ENCODE results near the gene TBRG4. TPM values are rescaled to one million over a fixed set of nuclear protein-coding genes. Genes with fewer than 3 reads are reported as not detected.

The TBRG4 gene
- total and polyA plus RNA-seq, 7 experiments from 2014 or later, result 55.1 to 143 (median 105) TPM

DNA sequence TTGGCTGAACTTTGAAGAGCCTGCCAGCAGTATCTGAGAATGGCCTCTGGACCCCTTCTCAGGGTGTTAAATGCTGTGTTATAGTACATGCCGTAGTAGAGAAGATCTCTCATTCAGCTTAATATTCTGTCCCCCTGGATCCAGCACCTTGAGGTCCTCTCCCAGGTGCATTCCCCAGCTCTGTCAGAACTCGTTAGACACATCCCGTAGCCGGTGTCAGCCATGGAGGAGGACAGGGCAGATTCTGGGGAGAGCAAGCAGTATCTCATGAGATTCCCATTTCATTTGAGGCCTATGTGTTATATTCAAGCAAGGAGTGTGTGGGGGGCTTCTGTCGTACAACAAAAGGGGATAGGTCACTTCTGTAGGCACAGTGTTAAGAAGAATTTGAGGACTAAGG is 57.6 kb downstream of the TBRG4 start:
- no peak for DNase-seq
- POLR2A ChIA-PET, result interaction anchor here (0.8 to 2.3 kb wide), 2 partner anchors 25 to 27 kb away, joined by 3 to 7 read pairs; no protein-coding TSS in a partner anchor
- H3K4me1 ChIP-seq (ENCODE audit: control insufficient read depth in 2 of 2, insufficient read depth in 2 of 2, low read length in 2 of 2), result peaks cover 8 to 35% of the 10 kb centered on the region in 2 donors
- Mint-ChIP-seq H3K4me1 (peaks cover 47 to 87% (median 79%) of the 10 kb centered on the region in 7 donors), H3K4me3 (no peak overlapping the region), H3K27ac (peak overlapping the region in 7 of 9 donors; percentile 40 to 90 (median 77)), H3K36me3 (peaks cover 14 to 58% (median 41%) of the 10 kb centered on the region in 5 donors), H3K27me3 (no peaks in the 10 kb centered on the region), H3K9me3 (no peaks in the 10 kb centered on the region)
- intact Hi-C loops (cut with micrococcal nuclease), result no loop called here
- H3K27ac ChIP-seq (ENCODE audit: low read depth, low read length), result peak overlapping the region; percentile 11
- CTCF ChIA-PET, result interaction anchor here (1.4 to 1.7 kb wide), 2 partner anchors 17 to 80 kb away, joined by 6 read pairs; no protein-coding TSS in a partner anchor
- H3K9me3 ChIP-seq (ENCODE audit: control insufficient read depth in 2 of 3, low read length in 3 of 3), result no peaks in the 10 kb centered on the region
- ATAC-seq, result no peak
- H3K36me3 ChIP-seq (ENCODE audit: control insufficient read depth in 2 of 3, insufficient read depth in 3 of 3, low read length in 3 of 3), result peaks cover 0 to 37% (median 5%) of the 10 kb centered on the region in 3 experiments
- H3K4me3 ChIP-seq (ENCODE audit: low read length), result no peak overlapping the region
- H3K27me3 ChIP-seq (ENCODE audit: control insufficient read depth in 2 of 2, insufficient read depth in 2 of 2, low read length in 2 of 2), result no peaks in the 10 kb centered on the region

DNA sequence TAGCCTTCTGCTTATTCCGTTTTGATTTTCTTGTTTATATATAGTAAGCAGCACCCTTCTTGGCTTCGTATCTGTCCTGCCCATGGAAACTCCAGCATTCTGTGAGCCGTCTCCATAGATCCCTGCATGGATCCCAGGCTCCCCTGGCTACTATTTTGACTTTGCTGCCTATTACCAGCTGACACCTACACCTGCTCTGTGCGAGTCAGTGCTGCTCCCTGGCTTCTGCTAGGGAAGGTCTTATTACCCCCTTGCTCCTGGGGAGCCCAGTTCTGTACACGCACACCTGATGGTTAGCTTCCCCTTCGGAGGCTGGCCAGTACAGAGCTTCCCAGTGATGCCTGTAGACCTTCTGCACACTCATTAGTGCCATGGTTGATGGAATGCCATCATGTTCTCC is 58.1 kb downstream of the TBRG4 start:
- Histone ChIP-seq H3K9me3 (ENCODE audit: control insufficient read depth in 2 of 3, low read length in 3 of 3) (no peaks in the 10 kb centered on the region), H3K27me3 (ENCODE audit: control insufficient read depth in 2 of 2, insufficient read depth in 2 of 2, low read length in 2 of 2) (no peaks in the 10 kb centered on the region), H3K4me1 (ENCODE audit: control insufficient read depth in 2 of 2, insufficient read depth in 2 of 2, low read length in 2 of 2) (peaks cover 3 to 35% of the 10 kb centered on the region in 2 donors), H3K36me3 (ENCODE audit: control insufficient read depth in 2 of 3, insufficient read depth in 3 of 3, low read length in 3 of 3) (peaks cover 0 to 42% (median 5%) of the 10 kb centered on the region in 3 experiments), H3K27ac (ENCODE audit: low read depth, low read length) (peak overlapping the region; percentile 11), H3K4me3 (ENCODE audit: low read length) (no peak overlapping the region)
- POLR2A ChIA-PET, result interaction anchor here (0.8 to 2.3 kb wide), 3 partner anchors 24 to 57 kb away, joined by 3 to 7 read pairs (median 4); no protein-coding TSS in a partner anchor
- intact Hi-C loops (cut with micrococcal nuclease), result no loop called here
- CTCF ChIA-PET, result interaction anchor here (1.2 to 1.7 kb wide), 3 partner anchors 16 to 80 kb away, joined by 3 to 6 read pairs (median 6); no protein-coding TSS in a partner anchor
- H3K4me3 Mint-ChIP-seq, result peak overlapping the region in 1 of 10 donors; percentile 5
- peak overlapping the region in 7 of 9 donors; percentile 40 to 90 (median 69) for H3K27ac Mint-ChIP-seq
- ATAC-seq (no peak), DNase-seq (no peak)
- H3K27me3 Mint-ChIP-seq, result no peaks in the 10 kb centered on the region
- H3K36me3 Mint-ChIP-seq, result peaks cover 14 to 56% (median 40%) of the 10 kb centered on the region in 5 donors
- H3K9me3 Mint-ChIP-seq, result no peaks in the 10 kb centered on the region
- H3K4me1 Mint-ChIP-seq, result peaks cover 46 to 83% (median 77%) of the 10 kb centered on the region in 7 donors

DNA sequence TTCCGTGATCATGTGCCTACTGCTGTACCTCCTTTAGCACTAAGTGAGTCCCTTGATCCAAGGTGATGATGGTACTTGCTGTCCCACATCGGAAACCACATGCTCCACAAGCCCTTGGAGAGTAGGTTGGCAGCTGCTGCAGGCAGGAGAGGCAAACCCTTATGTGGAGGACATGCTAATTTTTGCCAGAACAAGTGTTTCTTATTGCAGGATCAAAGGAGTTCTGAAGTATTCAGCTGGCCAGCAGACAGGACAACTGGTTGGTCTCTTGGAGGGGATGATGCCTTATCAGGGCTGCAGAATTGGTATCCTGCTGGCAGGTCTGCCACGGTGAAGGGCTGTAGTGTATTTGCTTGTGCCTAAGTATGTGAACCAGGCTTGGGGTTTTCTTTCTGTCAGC is 59.5 kb downstream of the TBRG4 start:
- Mint-ChIP-seq H3K27ac (peak overlapping the region in 7 of 9 donors; percentile 8 to 87 (median 54)), H3K4me1 (peaks cover 44 to 81% (median 73%) of the 10 kb centered on the region in 7 donors), H3K36me3 (peaks cover 14 to 52% (median 40%) of the 10 kb centered on the region in 5 donors), H3K9me3 (no peaks in the 10 kb centered on the region), H3K4me3 (peak overlapping the region in 1 of 10 donors; percentile 7), H3K27me3 (no peaks in the 10 kb centered on the region)
- Histone ChIP-seq H3K9me3 (ENCODE audit: control insufficient read depth in 2 of 3, low read length in 3 of 3) (no peaks in the 10 kb centered on the region), H3K4me3 (ENCODE audit: low read length) (no peak overlapping the region), H3K27ac (ENCODE audit: low read depth, low read length) (no peak overlapping the region), H3K36me3 (ENCODE audit: control insufficient read depth in 2 of 3, insufficient read depth in 3 of 3, low read length in 3 of 3) (peaks cover 0 to 55% (median 6%) of the 10 kb centered on the region in 3 experiments), H3K4me1 (ENCODE audit: control insufficient read depth in 2 of 2, insufficient read depth in 2 of 2, low read length in 2 of 2) (peaks cover 3 to 23% of the 10 kb centered on the region in 2 donors), H3K27me3 (ENCODE audit: control insufficient read depth in 2 of 2, insufficient read depth in 2 of 2, low read length in 2 of 2) (no peaks in the 10 kb centered on the region)
- ChIA-PET CTCF (interaction anchor here (1.0 to 1.2 kb wide), 3 partner anchors 11 to 78 kb away, joined by 3 to 6 read pairs (median 6); no protein-coding TSS in a partner anchor), POLR2A (interaction anchor here (0.8 to 2.3 kb wide), 3 partner anchors 23 to 206 kb away, joined by 3 to 7 read pairs (median 4); no protein-coding TSS in a partner anchor)
- no peak for ATAC-seq
- DNase-seq, result no peak
- intact Hi-C loops (cut with micrococcal nuclease), result no loop called here

DNA sequence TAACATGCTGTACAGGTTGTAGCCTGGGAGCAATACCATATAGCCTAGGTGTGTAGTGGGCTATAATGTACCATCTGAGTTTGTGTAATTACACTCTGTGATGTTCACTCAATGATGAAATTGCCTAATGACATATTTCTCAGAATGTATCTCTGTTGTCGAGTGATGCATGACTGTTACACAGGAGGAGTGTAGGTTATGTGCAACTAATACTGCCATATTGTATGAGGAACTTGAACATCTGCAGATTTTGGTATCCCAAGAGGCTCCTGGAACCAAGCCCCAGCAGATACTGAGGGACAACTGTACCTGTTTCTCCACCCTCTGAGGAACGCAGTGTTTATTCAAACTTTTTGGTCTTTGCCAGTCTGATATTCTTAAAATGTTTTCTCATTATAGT is 61.3 kb downstream of the TBRG4 start:
- H3K4me1 Mint-ChIP-seq, result peaks cover 39 to 80% (median 68%) of the 10 kb centered on the region in 7 donors
- peaks cover 0 to 67% (median 17%) of the 10 kb centered on the region in 3 experiments for H3K36me3 ChIP-seq (ENCODE audit: control insufficient read depth in 2 of 3, insufficient read depth in 3 of 3, low read length in 3 of 3)
- POLR2A ChIA-PET, result interaction anchor here (1.0 to 2.5 kb wide), 3 partner anchors 22 to 53 kb away, joined by 3 to 11 read pairs (median 4); no protein-coding TSS in a partner anchor

More for the DNA sequence above, 61.3 kb downstream of the TBRG4 start:
- peak overlapping the region in 5 of 9 donors; percentile 21 to 67 (median 45) for H3K27ac Mint-ChIP-seq
- Histone ChIP-seq H3K27me3 (ENCODE audit: control insufficient read depth in 2 of 2, insufficient read depth in 2 of 2, low read length in 2 of 2) (no peaks in the 10 kb centered on the region), H3K27ac (ENCODE audit: low read depth, low read length) (no peak overlapping the region), H3K4me3 (ENCODE audit: low read length) (no peak overlapping the region), H3K9me3 (ENCODE audit: control insufficient read depth in 2 of 3, low read length in 3 of 3) (no peaks in the 10 kb centered on the region), H3K4me1 (ENCODE audit: control insufficient read depth in 2 of 2, insufficient read depth in 2 of 2, low read length in 2 of 2) (peaks cover 3 to 15% of the 10 kb centered on the region in 2 donors)
- no peak for ATAC-seq
- intact Hi-C loops (cut with micrococcal nuclease), result no loop called here
- no peaks in the 10 kb centered on the region for H3K9me3 Mint-ChIP-seq
- DNase-seq, result no peak
- H3K27me3 Mint-ChIP-seq, result no peaks in the 10 kb centered on the region
- CTCF ChIA-PET, result interaction anchor here (0.9 kb wide), 1 partner anchor 14 kb away, joined by 4 read pairs; no protein-coding TSS in a partner anchor
- H3K4me3 Mint-ChIP-seq, result no peak overlapping the region
- peaks cover 10 to 50% (median 43%) of the 10 kb centered on the region in 5 donors for H3K36me3 Mint-ChIP-seq

Other genes starting within 250 kb of the TBRG4 start
- gene PURB, start 226.2 kb downstream of the TBRG4 start, total RNA-seq, result 10 to 100 TPM; 16.5 to 30.5 (median 23.3) TPM
- gene PURB, start 226.2 kb downstream of the TBRG4 start, polyA plus RNA-seq, result 1 to 10 TPM; 1.7 to 2.8 TPM
- gene MYO1G, start 132.7 kb downstream of the TBRG4 start, total RNA-seq, result 100 to 1,000 TPM in 3 of 5 experiments, 10 to 100 TPM in 2; 29.2 to 385 (median 107) TPM
- gene MYO1G, start 132.7 kb downstream of the TBRG4 start, polyA plus RNA-seq, result 10 to 100 TPM; 51.1 to 76.0 TPM
- 100 to 1,000 TPM in 3 of 5 experiments, 10 to 100 TPM in 2; 80.4 to 200 (median 119) TPM for gene CCM2, start 111.5 kb downstream of the TBRG4 start, total RNA-seq
- 100 to 1,000 TPM in 1 of 2 donors, 10 to 100 TPM in 1; 75.9 to 123 TPM for gene CCM2, start 111.5 kb downstream of the TBRG4 start, polyA plus RNA-seq
- under 1 TPM in 1 of 5 experiments, not detected in 4; 0.15 TPM for gene NACAD, start 22.7 kb downstream of the TBRG4 start, total RNA-seq
- gene NACAD, start 22.7 kb downstream of the TBRG4 start, polyA plus RNA-seq, result under 1 TPM in 1 of 2 donors, not detected in 1; 0.08 TPM
- gene RAMP3, start 46.1 kb upstream of the TBRG4 start, total RNA-seq, result under 1 TPM in 1 of 5 experiments, not detected in 4; 0.39 TPM
- gene RAMP3, start 46.1 kb upstream of the TBRG4 start, polyA plus RNA-seq, result not detected

Measured in naive thymus-derived CD4-positive, alpha-beta T cell (primary cell).